Stomach smooth muscle (tissue), 2 donors: ENCODE data around the gene TIGAR.

Experiments used
- H3K27ac ChIP-seq: one replicate; pipeline ENCODE4 v1.7.0; 2013; ENCODE audit warnings: mild to moderate bottlenecking, low read length, inconsistent platforms
- H3K27me3 ChIP-seq, 2 donors: one replicate each; pipeline ENCODE4 v1.7.0; 2013; ENCODE audit warnings: low read length in 2 of 2; ENCODE audit not compliant: insufficient read depth in 2 of 2, control insufficient read depth in 1 of 2
- H3K36me3 ChIP-seq, 2 donors: one replicate each; pipeline ENCODE4 v1.7.0; 2013; ENCODE audit warnings: low read length in 2 of 2; ENCODE audit not compliant: control insufficient read depth in 2 of 2, insufficient read depth in 2 of 2
- H3K4me1 ChIP-seq: one replicate; pipeline ENCODE4 v1.7.0; 2013; ENCODE audit warnings: low read length; ENCODE audit not compliant: control insufficient read depth, insufficient read depth
- H3K4me3 ChIP-seq, 2 donors: one replicate each; pipeline ENCODE4 v1.7.0; 2013; ENCODE audit warnings: low read length in 2 of 2
- H3K9ac ChIP-seq, 2 donors: one replicate each; pipeline ENCODE4 v1.7.0; 2013; ENCODE audit warnings: low read length in 2 of 2, mild to moderate bottlenecking in 1 of 2
- H3K9me3 ChIP-seq, 2 donors: one replicate each; pipeline ENCODE4 v1.7.0; 2013; ENCODE audit warnings: low read length in 2 of 2; ENCODE audit not compliant: control insufficient read depth in 2 of 2
- donor health status: healthy.
- donor health status: Pancreatic carcinoma.

Gene TIGAR

DNA sequence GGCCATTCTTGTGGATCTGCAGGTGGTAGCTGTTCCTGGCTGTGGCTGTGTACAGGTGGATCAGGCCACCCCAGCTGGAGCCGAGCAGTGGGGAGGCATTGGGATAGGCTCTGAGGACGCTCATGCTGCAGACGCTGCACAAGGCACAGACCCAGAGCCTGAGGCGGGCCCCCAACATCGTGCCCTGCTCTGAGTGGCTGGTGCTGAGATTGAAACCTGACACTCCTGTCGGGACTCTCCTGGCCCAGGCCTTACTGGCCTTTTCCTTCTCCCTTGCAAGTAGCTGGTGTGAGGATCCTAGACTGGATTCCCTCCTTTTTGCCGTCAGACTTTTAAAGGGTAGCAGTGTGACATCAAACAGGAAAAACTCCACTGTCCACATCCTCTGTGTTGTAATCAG is 58.4 kb downstream of the TIGAR start, which contains the start of gene FGF23:
Gene FGF23 (minus strand): TSS at position 308 of the 400 bp plus-strand sequence. CDS start 130 bp downstream, at position 178.
- Histone ChIP-seq H3K27me3 (peaks cover 3 to 6% of the 10 kb centered on the region in 2 donors), H3K27ac (no peak within 1 kb of the TSS), H3K36me3 (no peaks in the 10 kb centered on the region), H3K4me3 (no peak within 1 kb of the TSS), H3K4me1 (no peaks in the 10 kb centered on the region), H3K9ac (no peak within 1 kb of the TSS), H3K9me3 (no peaks in the 10 kb centered on the region)

DNA sequence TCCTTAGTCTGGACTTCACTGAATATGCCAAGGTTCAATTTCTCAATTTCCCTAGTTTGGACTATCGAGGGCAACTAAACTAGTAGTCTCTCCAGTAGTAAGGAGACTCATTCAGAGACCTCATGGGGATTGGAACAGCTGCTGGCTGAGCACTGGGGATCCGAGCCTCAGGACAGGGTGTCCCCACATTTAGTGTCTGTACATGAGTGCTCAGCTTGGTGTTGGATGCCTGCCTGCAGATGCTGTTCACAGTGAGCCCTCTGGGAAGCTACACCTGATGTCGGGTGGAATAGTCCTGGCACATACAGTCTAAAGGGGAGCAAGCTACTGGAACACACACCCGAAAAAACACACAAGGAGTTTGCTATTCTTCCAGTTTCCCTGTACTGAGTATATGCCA is 59.3 kb downstream of the TIGAR start:
- no peak overlapping the region for H3K4me3 ChIP-seq
- no peaks in the 10 kb centered on the region for H3K9me3 ChIP-seq
- no peaks in the 10 kb centered on the region for H3K4me1 ChIP-seq
- no peak overlapping the region for H3K27ac ChIP-seq
- no peaks in the 10 kb centered on the region for H3K36me3 ChIP-seq
- H3K27me3 ChIP-seq = peaks cover 3 to 4% of the 10 kb centered on the region in 2 donors
- H3K9ac ChIP-seq = no peak overlapping the region

DNA sequence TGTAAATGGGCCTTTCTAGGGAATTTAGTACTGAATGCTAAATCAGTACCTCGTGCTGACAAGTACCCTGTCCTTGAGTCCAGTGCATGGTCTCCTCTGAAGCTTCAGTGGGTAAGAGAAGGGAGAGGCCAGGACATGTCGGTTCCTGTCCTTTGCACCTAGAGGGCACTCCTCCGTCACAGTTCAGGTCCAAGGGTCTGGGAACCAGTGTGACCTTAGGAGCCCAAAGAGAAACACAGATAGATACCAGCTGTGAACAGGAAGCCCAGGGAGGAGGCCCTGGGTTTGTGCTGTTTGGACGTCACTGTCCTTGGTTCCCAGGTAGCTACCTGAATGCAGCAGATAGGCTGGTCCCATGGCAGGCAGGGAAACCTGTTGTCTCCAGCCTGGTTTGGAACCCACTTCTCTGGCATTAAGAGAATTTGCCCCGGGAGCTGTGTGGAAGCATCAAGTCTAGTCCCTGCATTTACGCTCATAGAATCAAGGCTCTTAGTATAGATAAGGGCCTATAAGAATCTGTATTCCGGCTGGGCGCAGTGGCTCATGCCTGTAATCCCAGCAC is 62.4 kb downstream of the TIGAR start:
- H3K4me1 ChIP-seq = no peaks in the 10 kb centered on the region
- H3K9me3 ChIP-seq = no peaks in the 10 kb centered on the region
- H3K4me3 ChIP-seq = no peak overlapping the region
- no peak overlapping the region for H3K9ac ChIP-seq
- no peak overlapping the region for H3K27ac ChIP-seq
- no peaks in the 10 kb centered on the region for H3K36me3 ChIP-seq
- H3K27me3 ChIP-seq = peaks cover 0 to 9% of the 10 kb centered on the region in 2 donors

DNA sequence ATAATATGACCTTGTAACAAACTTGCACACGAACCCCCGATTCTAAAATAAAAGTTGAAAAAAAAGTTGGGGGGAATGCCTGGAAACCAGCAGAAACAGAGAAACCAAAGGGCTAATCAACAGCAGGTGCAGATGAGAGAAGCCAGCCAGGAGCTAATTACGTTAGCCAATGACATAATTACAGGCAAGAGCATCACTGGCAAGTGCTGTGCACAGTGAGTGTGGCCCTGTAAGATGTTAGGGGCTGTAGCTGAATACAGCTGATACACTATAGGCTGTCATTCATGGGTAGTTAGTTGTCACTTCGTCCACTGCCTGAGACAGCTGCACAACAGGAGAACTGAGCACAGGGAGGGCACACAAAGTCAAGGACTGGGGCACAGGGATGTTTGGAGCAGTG is 65.8 kb downstream of the TIGAR start:
- no peak overlapping the region for H3K9ac ChIP-seq
- peaks cover 0 to 9% of the 10 kb centered on the region in 2 donors for H3K27me3 ChIP-seq
- no peaks in the 10 kb centered on the region for H3K36me3 ChIP-seq
- H3K4me3 ChIP-seq = no peak overlapping the region
- H3K9me3 ChIP-seq = no peaks in the 10 kb centered on the region
- H3K27ac ChIP-seq = no peak overlapping the region
- H3K4me1 ChIP-seq = no peaks in the 10 kb centered on the region

GRCh38 chr12:4387607-4388006 is 66.6 kb downstream of the TIGAR start:
- Histone ChIP-seq H3K36me3 (no peaks in the 10 kb centered on the region), H3K9ac (no peak overlapping the region), H3K9me3 (no peaks in the 10 kb centered on the region), H3K4me3 (no peak overlapping the region), H3K4me1 (no peaks in the 10 kb centered on the region), H3K27ac (no peak overlapping the region), H3K27me3 (peaks cover 0 to 7% of the 10 kb centered on the region in 2 donors)

- H3K4me3 ChIP-seq = no peak overlapping the region
- H3K36me3 ChIP-seq = no peaks in the 10 kb centered on the region
- no peaks in the 10 kb centered on the region for H3K9me3 ChIP-seq
- H3K4me1 ChIP-seq = no peaks in the 10 kb centered on the region
- peaks cover 0 to 7% of the 10 kb centered on the region in 2 donors for H3K27me3 ChIP-seq
- no peak overlapping the region for H3K27ac ChIP-seq
- no peak overlapping the region for H3K9ac ChIP-seq
These were observed 67.0 kb downstream of the TIGAR start for GRCh38 chr12:4388032-4388431.

DNA sequence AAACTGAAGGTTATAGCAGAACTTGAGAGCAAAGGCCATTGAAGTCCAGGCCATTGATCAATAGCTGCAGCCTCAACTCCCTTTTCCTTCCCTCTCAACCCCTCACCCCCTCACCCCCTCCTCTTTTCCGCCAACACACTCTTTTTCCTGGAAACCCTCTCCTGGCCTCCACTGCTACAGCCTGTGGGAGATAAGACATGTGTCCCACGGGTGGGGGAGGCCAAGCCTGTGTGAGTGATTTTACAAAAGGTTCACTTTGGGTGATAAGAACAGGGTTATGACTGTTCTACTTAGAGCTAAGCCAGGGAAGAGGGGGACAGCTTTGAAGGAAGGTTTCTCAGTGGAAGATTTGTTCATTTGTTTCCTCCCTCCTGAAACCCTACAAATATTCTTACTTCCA is 67.6 kb downstream of the TIGAR start:
- Histone ChIP-seq H3K27ac (no peak overlapping the region), H3K27me3 (peaks cover 0 to 7% of the 10 kb centered on the region in 2 donors), H3K9ac (no peak overlapping the region)

GRCh38 chr12:4392223-4392742 is 71.3 kb downstream of the TIGAR start:
- Histone ChIP-seq H3K9me3 (no peaks in the 10 kb centered on the region), H3K4me1 (no peaks in the 10 kb centered on the region), H3K27me3 (peaks cover 0 to 3% of the 10 kb centered on the region in 2 donors), H3K4me3 (no peak overlapping the region), H3K9ac (no peak overlapping the region), H3K36me3 (no peaks in the 10 kb centered on the region), H3K27ac (no peak overlapping the region)

More for the DNA sequence above, 67.6 kb downstream of the TIGAR start:
- Histone ChIP-seq H3K9me3 (no peaks in the 10 kb centered on the region), H3K36me3 (no peaks in the 10 kb centered on the region), H3K4me1 (no peaks in the 10 kb centered on the region), H3K4me3 (no peak overlapping the region)

DNA sequence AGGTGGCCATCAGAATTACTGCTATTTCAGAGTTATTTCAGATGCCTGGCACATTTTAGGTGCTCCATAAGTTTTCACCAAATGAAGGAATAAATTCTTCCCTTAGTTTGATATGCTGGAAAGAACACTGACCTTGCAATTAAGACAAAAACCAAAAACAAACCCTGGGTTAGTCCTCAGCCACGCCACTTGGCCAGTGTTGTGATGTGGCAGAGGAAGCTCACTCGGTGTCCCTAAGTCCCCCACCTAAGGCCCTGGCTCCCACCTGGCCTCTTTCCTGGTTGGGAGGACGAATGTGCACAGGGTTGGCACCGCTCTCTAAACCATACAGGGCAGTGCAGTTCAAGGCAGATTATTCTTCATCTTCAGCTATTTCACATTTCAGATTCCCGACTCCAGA is 72.2 kb downstream of the TIGAR start:
- Histone ChIP-seq H3K36me3 (no peaks in the 10 kb centered on the region), H3K9me3 (no peaks in the 10 kb centered on the region), H3K4me1 (no peaks in the 10 kb centered on the region), H3K4me3 (no peak overlapping the region), H3K27ac (no peak overlapping the region), H3K9ac (no peak overlapping the region), H3K27me3 (peaks cover 0 to 3% of the 10 kb centered on the region in 2 donors)

DNA sequence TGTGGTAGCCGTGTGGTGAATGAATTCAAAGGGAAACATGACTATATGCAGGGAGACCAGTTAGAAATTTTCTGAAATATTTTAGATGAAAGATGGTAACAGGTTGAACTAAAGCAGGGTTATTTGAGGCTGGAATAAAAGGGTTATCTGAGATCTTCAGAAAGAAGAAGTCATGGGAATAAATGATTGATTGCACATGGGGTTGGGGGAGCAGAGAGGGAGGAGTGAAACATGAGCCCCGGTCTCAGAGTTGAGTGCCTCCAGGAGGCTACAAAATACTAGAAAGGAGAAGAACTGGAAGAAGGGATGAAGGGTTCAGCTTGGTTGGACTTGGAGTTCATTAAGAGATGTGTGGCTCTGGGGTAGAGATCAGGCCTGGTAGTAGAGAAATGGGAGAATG is 74.8 kb downstream of the TIGAR start:
- no peak overlapping the region for H3K27ac ChIP-seq
- no peaks in the 10 kb centered on the region for H3K4me1 ChIP-seq
- H3K27me3 ChIP-seq = no peaks in the 10 kb centered on the region
- no peaks in the 10 kb centered on the region for H3K9me3 ChIP-seq
- no peak overlapping the region for H3K9ac ChIP-seq
- H3K4me3 ChIP-seq = no peak overlapping the region
- no peaks in the 10 kb centered on the region for H3K36me3 ChIP-seq

GRCh38 chr12:4401117-4401516 is 80.1 kb downstream of the TIGAR start:
- H3K4me1 ChIP-seq = no peaks in the 10 kb centered on the region
- no peak overlapping the region for H3K27ac ChIP-seq
- no peak overlapping the region for H3K4me3 ChIP-seq
- H3K9me3 ChIP-seq = no peaks in the 10 kb centered on the region
- H3K36me3 ChIP-seq = no peaks in the 10 kb centered on the region
- H3K9ac ChIP-seq = no peak overlapping the region
- H3K27me3 ChIP-seq = no peaks in the 10 kb centered on the region
